Panc1 (cell line): ENCODE results near the gene NDUFS8.

ENCODE experiments used
- POLR2AphosphoS5 ChIP-seq: IDR thresholded peaks from 2 replicates; pipeline ENCODE4 v1.6.1; 2012; ENCODE audit warnings: mild to moderate bottlenecking, low read depth, low read length, moderate library complexity
- TF ChIP-seq, protein P1 (sequence below): fragments of 450-650 bp; IDR thresholded peaks from 2 replicates; pipeline ENCODE4 v1.5.1; 2017; ENCODE audit warnings: mild to moderate bottlenecking
- TF ChIP-seq, protein P2 (sequence below), 2 experiments: IDR thresholded peaks; 2 replicates each; pipeline ENCODE4 v1.6.1; 2011 to 2012; ENCODE audit warnings: low read depth in 2 of 2, control low read depth in 1 of 2, low read length in 1 of 2, mild to moderate bottlenecking in 1 of 2, moderate library complexity in 1 of 2; ENCODE audit not compliant: insufficient read depth in 1 of 2

DNA sequence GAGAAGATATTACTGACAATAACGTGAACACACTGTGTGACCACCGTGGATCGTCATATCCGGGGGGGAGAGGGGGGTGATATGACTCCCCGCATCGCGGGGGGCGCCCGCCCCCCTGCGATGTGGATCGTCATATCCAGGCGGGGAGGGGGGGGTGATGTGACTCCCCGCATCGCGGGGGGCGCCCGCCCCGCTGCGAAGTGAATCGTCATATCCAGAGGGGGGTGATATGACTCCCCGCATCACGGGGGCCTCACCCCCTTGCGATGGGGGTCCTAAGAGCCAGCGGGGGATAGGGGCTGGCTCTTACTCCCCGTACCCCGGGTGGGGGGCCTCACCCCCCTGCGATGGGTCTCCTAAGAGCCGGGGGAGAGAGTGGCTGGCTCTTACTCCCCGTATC, 46.5 kb upstream of the NDUFS8 start:
- TF ChIP-seq, protein P1, sequence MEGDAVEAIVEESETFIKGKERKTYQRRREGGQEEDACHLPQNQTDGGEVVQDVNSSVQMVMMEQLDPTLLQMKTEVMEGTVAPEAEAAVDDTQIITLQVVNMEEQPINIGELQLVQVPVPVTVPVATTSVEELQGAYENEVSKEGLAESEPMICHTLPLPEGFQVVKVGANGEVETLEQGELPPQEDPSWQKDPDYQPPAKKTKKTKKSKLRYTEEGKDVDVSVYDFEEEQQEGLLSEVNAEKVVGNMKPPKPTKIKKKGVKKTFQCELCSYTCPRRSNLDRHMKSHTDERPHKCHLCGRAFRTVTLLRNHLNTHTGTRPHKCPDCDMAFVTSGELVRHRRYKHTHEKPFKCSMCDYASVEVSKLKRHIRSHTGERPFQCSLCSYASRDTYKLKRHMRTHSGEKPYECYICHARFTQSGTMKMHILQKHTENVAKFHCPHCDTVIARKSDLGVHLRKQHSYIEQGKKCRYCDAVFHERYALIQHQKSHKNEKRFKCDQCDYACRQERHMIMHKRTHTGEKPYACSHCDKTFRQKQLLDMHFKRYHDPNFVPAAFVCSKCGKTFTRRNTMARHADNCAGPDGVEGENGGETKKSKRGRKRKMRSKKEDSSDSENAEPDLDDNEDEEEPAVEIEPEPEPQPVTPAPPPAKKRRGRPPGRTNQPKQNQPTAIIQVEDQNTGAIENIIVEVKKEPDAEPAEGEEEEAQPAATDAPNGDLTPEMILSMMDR, result no peak
- TF ChIP-seq POLR2AphosphoS5, result no peak
- TF ChIP-seq, protein P2, sequence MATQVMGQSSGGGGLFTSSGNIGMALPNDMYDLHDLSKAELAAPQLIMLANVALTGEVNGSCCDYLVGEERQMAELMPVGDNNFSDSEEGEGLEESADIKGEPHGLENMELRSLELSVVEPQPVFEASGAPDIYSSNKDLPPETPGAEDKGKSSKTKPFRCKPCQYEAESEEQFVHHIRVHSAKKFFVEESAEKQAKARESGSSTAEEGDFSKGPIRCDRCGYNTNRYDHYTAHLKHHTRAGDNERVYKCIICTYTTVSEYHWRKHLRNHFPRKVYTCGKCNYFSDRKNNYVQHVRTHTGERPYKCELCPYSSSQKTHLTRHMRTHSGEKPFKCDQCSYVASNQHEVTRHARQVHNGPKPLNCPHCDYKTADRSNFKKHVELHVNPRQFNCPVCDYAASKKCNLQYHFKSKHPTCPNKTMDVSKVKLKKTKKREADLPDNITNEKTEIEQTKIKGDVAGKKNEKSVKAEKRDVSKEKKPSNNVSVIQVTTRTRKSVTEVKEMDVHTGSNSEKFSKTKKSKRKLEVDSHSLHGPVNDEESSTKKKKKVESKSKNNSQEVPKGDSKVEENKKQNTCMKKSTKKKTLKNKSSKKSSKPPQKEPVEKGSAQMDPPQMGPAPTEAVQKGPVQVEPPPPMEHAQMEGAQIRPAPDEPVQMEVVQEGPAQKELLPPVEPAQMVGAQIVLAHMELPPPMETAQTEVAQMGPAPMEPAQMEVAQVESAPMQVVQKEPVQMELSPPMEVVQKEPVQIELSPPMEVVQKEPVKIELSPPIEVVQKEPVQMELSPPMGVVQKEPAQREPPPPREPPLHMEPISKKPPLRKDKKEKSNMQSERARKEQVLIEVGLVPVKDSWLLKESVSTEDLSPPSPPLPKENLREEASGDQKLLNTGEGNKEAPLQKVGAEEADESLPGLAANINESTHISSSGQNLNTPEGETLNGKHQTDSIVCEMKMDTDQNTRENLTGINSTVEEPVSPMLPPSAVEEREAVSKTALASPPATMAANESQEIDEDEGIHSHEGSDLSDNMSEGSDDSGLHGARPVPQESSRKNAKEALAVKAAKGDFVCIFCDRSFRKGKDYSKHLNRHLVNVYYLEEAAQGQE (IDR thresholded peaks at IDR 0.05; ENCODE audit: insufficient read depth in 1 of 2, low read depth in 2 of 2, low read length in 1 of 2), result no peak
